ENCODE results near the gene PGM2L1.

The PGM2L1 gene

DNA sequence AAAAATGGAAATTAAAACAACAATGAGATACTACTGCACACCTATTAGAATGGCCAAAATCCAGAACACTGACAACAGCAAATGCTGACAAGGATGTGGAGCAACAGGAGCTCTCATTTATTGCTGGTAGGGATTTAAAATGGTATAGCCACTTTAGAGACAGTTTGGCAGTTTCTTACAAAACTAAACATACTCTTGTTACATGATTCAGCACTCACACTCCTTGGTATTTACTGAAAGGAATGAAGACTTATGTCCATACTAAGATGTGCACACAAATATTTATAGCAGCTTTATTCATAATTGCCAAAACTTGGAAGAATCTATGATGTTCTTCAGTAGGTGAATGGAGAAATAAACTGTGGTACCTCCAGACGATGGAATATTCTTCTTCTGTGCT lies 40.8 kb downstream of the PGM2L1 start:
- Histone ChIP-seq H3K27ac (ENCODE audit: low read length) (no peak overlapping the region), H3K9ac (ENCODE audit: low read length) (no peak overlapping the region), H3K4me3 (ENCODE audit: low read length) (no peak overlapping the region), H3K4me1 (ENCODE audit: low read length) (no peaks in the 10 kb centered on the region), H3K9me2 (replicated peaks; ENCODE audit: insufficient read depth, low read length) (no peaks in the 10 kb centered on the region), H4K20me1 (ENCODE audit: insufficient read depth, low read length) (no peaks in the 10 kb centered on the region), H3K9me3 (replicated peaks; ENCODE audit: insufficient read depth, low read length) (no peaks in the 10 kb centered on the region), H3K4me2 (ENCODE audit: low read depth, low read length) (no peak overlapping the region), H3K36me3 (replicated peaks; ENCODE audit: insufficient read depth, low read length) (no peaks in the 10 kb centered on the region), H2AFZ (ENCODE audit: low read length) (no peak overlapping the region), H3K27me3 (replicated peaks; ENCODE audit: insufficient read depth, low read length) (no peaks in the 10 kb centered on the region), H3K79me2 (ENCODE audit: low read length) (no peaks in the 10 kb centered on the region), H3F3A (ENCODE audit: insufficient read depth, low read length) (no peaks in the 10 kb centered on the region)
- TF ChIP-seq EZH2phosphoT487 (IDR thresholded peaks at IDR 0.05; ENCODE audit: low read length) = no peak
- TF ChIP-seq, protein P1, sequence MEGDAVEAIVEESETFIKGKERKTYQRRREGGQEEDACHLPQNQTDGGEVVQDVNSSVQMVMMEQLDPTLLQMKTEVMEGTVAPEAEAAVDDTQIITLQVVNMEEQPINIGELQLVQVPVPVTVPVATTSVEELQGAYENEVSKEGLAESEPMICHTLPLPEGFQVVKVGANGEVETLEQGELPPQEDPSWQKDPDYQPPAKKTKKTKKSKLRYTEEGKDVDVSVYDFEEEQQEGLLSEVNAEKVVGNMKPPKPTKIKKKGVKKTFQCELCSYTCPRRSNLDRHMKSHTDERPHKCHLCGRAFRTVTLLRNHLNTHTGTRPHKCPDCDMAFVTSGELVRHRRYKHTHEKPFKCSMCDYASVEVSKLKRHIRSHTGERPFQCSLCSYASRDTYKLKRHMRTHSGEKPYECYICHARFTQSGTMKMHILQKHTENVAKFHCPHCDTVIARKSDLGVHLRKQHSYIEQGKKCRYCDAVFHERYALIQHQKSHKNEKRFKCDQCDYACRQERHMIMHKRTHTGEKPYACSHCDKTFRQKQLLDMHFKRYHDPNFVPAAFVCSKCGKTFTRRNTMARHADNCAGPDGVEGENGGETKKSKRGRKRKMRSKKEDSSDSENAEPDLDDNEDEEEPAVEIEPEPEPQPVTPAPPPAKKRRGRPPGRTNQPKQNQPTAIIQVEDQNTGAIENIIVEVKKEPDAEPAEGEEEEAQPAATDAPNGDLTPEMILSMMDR (IDR thresholded peaks at IDR 0.05; ENCODE audit: low read length) = no peak
- no peak for TF ChIP-seq EZH2 (optimal IDR thresholded peaks at IDR 0.05; ENCODE audit: low read depth, low read length)
- DNase-seq = no peak

DNA sequence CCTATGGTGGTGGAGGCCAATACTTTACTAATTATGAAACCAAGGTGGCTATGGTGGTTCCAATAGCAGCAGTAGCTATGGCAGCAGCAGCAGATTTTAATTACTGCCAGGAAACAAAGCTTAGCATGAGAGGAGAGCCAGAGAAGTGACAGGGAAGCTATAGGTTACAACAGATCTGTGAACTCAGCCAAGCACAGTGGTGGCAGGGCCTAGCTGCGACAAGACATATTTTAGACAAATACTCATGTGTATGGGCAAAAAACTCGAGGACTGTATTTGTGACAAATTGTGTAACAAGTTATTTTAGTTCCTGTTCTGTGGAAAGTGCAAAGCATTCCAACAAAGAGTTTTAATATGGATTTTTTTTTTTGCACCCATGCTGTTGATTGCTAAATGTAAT lies 42.6 kb downstream of the PGM2L1 start:
- H3K4me2 ChIP-seq (ENCODE audit: low read depth, low read length) = no peak overlapping the region
- H2AFZ ChIP-seq (ENCODE audit: low read length) = no peak overlapping the region
- no peaks in the 10 kb centered on the region for H3K9me2 ChIP-seq (replicated peaks; ENCODE audit: insufficient read depth, low read length)
- H3F3A ChIP-seq (ENCODE audit: insufficient read depth, low read length) = no peaks in the 10 kb centered on the region
- H3K27me3 ChIP-seq (replicated peaks; ENCODE audit: insufficient read depth, low read length) = no peaks in the 10 kb centered on the region
- H3K36me3 ChIP-seq (replicated peaks; ENCODE audit: insufficient read depth, low read length) = no peaks in the 10 kb centered on the region
- DNase-seq = no peak
- no peaks in the 10 kb centered on the region for H4K20me1 ChIP-seq (ENCODE audit: insufficient read depth, low read length)
- H3K27ac ChIP-seq (ENCODE audit: low read length) = no peak overlapping the region
- H3K9ac ChIP-seq (ENCODE audit: low read length) = no peak overlapping the region
- H3K4me1 ChIP-seq (ENCODE audit: low read length) = no peaks in the 10 kb centered on the region
- TF ChIP-seq EZH2 (optimal IDR thresholded peaks at IDR 0.05; ENCODE audit: low read depth, low read length) (no peak), EZH2phosphoT487 (IDR thresholded peaks at IDR 0.05; ENCODE audit: low read length) (no peak)
- TF ChIP-seq, protein P1 (IDR thresholded peaks at IDR 0.05; ENCODE audit: low read length) = no peak
- H3K4me3 ChIP-seq (ENCODE audit: low read length) = no peak overlapping the region
- no peaks in the 10 kb centered on the region for H3K9me3 ChIP-seq (replicated peaks; ENCODE audit: insufficient read depth, low read length)
- H3K79me2 ChIP-seq (ENCODE audit: low read length) = no peaks in the 10 kb centered on the region

DNA sequence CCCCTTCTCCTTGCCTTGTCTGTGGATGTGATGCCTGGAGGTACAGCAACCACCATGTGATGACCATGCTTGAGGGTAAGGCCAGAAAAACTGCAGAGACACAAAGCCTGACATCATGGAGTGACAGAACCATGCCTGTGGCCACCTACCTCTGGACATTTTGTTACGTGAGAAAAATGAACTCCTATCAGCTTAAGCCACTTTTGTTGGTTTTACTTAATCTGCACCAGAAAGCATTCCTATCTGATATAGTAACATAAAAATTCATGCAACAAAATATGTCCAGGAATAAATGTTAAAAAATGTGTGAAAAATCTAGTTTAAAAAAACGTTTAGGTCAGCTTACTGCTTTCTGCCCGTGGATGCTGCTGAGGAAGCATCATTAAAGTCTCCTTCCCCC lies 44.2 kb downstream of the PGM2L1 start:
- no peak for TF ChIP-seq EZH2phosphoT487 (IDR thresholded peaks at IDR 0.05; ENCODE audit: low read length)
- TF ChIP-seq EZH2 (optimal IDR thresholded peaks at IDR 0.05; ENCODE audit: low read depth, low read length) = no peak
- TF ChIP-seq, protein P1 (IDR thresholded peaks at IDR 0.05; ENCODE audit: low read length) = no peak
- Histone ChIP-seq H3K27ac (ENCODE audit: low read length) (no peak overlapping the region), H3K79me2 (ENCODE audit: low read length) (no peaks in the 10 kb centered on the region), H3K27me3 (replicated peaks; ENCODE audit: insufficient read depth, low read length) (no peaks in the 10 kb centered on the region), H3K4me3 (ENCODE audit: low read length) (no peak overlapping the region), H4K20me1 (ENCODE audit: insufficient read depth, low read length) (no peaks in the 10 kb centered on the region), H3F3A (ENCODE audit: insufficient read depth, low read length) (no peaks in the 10 kb centered on the region), H3K4me2 (ENCODE audit: low read depth, low read length) (no peak overlapping the region), H3K9me3 (replicated peaks; ENCODE audit: insufficient read depth, low read length) (no peaks in the 10 kb centered on the region), H3K9me2 (replicated peaks; ENCODE audit: insufficient read depth, low read length) (no peaks in the 10 kb centered on the region), H2AFZ (ENCODE audit: low read length) (no peak overlapping the region), H3K9ac (ENCODE audit: low read length) (no peak overlapping the region), H3K4me1 (ENCODE audit: low read length) (no peaks in the 10 kb centered on the region), H3K36me3 (replicated peaks; ENCODE audit: insufficient read depth, low read length) (no peaks in the 10 kb centered on the region)
- DNase-seq = no peak
